Measurements from ENCODE around the gene UNC5CL.

UNC5CL gene, protein sequence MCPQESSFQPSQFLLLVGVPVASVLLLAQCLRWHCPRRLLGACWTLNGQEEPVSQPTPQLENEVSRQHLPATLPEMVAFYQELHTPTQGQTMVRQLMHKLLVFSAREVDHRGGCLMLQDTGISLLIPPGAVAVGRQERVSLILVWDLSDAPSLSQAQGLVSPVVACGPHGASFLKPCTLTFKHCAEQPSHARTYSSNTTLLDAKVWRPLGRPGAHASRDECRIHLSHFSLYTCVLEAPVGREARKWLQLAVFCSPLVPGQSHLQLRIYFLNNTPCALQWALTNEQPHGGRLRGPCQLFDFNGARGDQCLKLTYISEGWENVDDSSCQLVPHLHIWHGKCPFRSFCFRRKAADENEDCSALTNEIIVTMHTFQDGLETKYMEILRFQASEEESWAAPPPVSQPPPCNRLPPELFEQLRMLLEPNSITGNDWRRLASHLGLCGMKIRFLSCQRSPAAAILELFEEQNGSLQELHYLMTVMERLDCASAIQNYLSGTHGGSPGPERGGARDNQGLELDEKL

DNA sequence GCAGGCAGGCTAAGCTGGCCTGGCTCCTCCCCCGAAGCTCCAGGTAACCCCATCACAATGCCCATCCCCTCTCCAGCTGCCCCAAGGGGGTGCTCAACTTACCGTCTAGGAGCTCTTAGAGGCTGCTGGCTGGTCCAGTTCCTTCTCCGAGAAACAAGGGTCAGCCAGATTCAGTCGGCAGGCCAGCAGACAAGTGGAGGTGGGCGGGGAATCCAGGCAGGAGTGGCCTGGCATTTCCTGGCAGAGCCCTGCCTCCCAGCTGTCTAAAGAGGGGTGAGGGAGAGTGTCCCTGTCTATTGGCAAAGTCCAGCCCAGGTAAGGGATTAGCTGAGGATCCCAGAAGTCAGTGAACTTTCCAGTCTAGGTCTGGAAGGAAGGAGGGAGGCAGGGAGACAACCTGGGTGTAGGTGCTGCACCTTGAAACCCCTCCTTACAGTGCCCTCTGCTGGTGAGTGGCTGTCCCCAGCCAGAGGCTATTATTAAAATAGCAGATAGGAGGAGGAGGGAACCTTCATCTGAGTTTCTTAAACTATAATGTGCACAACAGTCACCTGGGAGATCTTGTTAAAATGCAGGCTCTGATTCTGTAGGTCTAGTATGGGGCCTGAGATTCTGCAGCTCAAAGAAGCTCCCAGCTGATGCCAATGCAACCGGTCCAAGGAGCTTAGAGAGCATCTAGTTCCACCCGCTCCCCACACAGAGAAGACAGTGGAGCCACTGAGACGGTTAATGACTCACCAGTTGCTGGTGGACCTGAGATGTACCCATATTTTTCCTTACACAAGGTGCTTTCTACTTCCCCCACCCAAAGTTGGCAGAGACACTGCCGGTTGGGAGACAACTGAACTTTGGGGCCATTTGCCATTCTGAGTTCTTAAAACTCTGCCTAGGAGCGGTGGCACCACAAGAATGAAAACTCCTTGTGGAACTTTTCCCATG lies at the start of gene UNC5CL:
Gene UNC5CL (minus strand): TSS at position 162 of the 939 bp plus-strand sequence. CDS start 4,147 bp downstream, outside the sequence.
- in situ Hi-C loops (cut with MboI; ENCODE audit: low sequenced_read_pairs): no loop called here

DNA sequence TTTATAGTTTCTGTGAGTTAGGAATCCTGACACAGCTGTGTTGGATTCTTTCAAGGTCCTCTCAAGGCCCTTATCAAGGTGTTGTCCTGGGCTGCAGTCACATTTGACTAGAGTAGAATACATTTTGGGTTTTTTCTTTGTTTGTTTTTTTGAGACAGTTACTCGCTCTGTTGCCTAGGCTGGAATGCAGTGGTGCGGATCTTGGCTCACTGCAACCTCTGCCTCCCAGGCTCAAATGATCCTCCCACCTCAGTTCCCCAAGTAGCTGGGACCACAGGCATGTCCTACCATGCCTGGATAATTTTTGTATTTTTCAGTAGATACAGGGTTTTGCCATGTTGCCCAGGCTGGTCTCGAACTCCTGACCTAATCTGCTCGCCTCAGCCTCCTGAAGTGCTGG lies 49.4 kb upstream of the UNC5CL start:
- in situ Hi-C loops (cut with MboI; ENCODE audit: low sequenced_read_pairs): no loop called here

DNA sequence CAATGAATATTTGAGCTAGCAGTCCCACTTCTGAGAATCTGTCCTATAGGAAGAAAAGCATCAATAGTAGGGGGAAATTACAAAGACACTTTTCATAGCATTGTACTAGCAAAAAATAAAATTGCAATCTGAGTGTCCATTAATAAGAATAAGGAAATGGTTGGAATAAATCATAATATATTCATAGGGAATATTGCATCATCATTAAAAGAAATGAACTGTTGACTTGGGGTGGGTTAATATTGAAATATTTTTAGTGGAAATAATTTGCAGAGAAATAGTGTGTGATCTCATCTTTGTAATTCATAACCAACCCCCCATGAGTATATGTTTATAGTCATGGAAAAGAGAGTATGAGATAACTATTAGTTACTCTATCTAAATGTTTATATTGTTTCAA lies 46.2 kb upstream of the UNC5CL start:
- in situ Hi-C loops (cut with MboI; ENCODE audit: low sequenced_read_pairs): no loop called here

DNA sequence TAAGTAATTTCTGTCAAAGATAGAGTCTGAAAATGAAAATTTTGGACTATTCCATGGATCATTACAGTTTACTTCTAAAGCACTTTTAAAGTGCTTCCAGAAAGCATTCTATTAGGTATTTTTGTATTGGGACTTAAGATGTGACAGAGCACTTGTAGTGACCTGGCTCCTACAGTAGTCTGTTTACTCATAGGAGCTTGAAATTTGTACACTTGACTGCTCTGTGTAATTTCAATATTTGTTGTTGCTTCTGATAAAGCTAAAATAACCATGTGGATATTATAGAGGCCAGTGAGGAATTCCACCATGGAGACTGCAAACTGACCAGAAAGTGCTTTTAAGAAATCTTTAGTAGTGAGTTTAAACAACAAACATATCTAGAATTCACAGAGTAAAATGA lies 44.1 kb upstream of the UNC5CL start:
- in situ Hi-C loops (cut with MboI; ENCODE audit: low sequenced_read_pairs): no loop called here

DNA sequence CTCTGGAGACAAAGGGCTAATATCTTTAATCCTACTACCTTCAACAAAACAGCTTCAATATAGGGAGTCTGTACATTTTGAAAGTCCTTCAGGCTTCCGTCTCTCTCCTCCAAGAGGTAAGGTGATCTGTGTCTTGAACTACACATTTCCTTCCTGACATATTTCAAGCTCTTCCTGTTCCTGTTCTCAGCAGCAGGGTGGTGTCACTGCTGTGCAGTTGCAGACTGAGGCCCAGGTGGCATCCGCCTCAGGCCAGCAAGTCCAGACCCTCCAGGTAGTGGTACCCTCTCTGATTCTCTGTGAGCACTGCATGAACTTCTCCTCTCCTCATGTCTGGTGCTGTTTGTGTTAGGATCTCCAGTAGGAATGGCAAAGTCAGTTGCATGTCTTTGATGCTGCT lies 41.6 kb upstream of the UNC5CL start:
- in situ Hi-C loops (cut with MboI; ENCODE audit: low sequenced_read_pairs): no loop called here

DNA sequence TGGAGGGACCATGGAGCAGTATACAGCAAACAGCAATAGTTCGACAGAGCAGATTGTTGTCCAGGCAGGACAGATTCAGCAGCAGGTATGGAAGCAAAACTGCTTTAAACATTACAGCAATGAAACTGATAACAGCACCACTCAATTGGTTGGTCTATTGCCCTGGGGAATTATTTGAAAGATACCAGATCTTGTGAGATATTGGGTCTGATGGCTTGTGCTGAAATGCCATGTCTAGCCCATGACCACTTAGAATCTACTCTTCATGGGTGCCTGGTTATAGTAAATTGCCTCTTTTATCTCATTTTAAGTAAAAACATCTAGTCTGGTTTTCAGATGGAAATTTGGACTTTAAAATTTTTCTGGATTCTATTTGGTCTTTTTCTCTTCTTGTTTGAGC lies 40.1 kb upstream of the UNC5CL start:
- in situ Hi-C loops (cut with MboI; ENCODE audit: low sequenced_read_pairs): loop anchor here (10.0 kb wide), 1 partner anchor 106 kb away; no protein-coding TSS in a partner anchor

DNA sequence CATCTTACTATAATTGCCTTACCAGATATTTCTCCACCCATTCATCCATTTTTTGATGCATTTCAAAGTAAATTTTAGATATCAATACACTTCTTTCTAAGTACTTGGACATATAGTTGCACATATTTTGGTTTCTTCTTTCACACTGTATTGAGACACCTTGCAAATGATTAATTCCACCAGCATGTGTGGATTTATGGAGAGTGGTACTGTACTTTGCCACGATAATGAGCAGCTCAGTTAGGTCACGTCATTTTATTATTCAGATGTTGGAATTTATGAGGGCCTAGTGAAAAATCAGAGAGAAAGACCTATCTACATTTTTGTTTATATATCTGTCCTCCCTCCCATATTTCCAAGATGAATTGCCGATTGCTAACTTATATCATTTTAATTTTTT lies 39.1 kb upstream of the UNC5CL start:
- in situ Hi-C loops (cut with MboI; ENCODE audit: low sequenced_read_pairs): loop anchor here (10.0 kb wide), 1 partner anchor 107 kb away; no protein-coding TSS in a partner anchor

DNA sequence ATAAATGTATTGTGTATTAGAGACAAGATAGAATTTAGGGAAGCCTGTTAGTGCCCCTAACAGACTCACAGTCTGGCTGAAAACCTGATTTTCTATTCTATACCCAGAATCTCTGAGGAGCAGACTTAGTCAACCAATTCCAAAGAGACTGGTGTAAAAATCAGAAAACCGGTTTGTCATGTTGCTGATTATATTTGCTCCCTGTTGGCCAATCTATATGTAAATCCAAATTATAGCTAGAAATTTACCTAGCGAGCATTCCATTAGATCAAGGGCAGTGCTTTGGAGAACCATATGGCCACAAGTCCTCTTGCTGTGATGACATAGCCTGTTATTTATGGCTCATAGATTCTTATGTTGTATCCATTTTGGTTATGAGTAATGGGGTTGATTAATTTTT lies 38.5 kb upstream of the UNC5CL start:
- in situ Hi-C loops (cut with MboI; ENCODE audit: low sequenced_read_pairs): loop anchor here (10.0 kb wide), 1 partner anchor 107 kb away; no protein-coding TSS in a partner anchor

DNA sequence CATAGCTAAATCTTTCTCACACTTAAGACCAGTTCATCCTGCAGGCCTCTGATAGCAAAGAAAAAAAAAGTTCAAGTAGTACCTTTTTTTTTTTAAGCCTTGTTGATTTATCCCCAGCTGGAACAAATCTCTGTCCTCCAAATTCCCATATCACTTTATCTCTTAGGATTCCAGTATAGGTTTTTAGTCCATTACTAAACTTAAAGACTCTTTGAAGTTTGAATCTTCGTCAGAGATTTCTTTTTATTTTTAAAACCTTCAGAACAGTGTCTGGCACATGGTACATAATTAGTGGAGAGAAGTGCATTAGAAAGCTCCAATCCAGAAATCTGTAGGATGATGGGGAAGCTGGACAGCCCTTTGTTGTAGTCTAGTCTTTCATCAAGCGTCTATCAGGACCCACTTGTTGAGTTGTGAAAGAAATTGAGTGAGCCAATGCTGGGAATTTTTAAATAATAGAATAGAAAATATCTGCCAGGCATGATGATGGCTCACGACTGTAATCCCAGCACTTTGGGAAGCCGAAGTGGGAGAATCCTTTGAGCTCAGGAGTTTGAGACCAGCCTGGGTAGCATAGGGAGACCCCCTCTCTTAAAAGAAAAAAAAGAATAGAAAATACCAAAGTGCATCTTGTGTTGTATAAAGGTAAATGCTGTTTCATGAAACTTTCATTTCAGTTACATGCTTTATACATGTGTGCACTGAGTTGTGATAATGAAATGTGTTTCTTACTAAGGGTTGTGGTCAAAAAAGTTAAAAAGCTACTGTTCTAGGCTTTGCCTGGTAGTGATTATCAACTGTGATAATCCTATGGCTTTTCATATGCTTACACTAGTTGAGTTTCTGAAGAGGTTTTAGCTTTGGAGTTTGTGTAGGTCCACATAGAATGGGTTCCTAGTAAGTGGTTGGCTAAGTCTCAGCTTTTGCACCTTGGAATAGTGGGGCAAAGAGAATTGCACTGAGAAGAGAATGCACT lies 36.9 kb upstream of the UNC5CL start:
- in situ Hi-C loops (cut with MboI; ENCODE audit: low sequenced_read_pairs): loop anchor here (10.0 kb wide), 1 partner anchor 109 kb away; no protein-coding TSS in a partner anchor

DNA sequence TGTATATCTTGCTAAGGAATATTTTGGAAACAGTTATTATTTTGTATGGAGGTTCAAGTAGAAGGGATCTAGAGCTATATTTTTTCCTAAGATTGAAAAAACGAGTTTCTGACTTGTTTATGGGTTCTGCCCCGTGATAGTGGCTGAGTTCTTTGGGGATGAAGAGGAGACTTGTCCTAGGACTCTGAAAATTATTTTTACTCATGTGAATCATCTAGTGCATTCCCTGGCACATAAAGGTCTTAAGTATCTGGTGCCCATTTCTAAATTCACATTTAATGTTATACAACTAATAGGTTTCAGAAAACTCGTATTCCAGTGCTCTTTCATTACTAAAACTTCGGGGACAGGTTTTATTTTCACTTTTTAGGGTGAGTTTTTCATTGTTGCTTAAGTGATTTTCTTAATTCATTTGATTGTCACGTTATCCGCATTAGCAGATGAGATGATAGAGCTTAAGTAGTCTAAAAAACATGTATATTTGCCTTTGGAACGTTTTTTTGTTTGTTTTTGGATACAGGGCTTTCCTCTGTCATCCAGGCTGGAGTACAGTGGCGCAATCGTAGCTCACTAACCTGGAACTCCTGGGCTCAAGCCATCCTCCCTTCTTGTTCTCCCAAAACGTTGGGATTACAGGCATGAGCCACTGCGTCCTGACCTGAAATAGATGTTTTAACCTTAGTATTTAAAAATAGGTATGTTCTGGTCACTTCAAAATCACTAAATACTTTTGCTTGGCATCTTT lies 35.8 kb upstream of the UNC5CL start:
- in situ Hi-C loops (cut with MboI; ENCODE audit: low sequenced_read_pairs): loop anchor here (10.0 kb wide), 1 partner anchor 110 kb away; no protein-coding TSS in a partner anchor

DNA sequence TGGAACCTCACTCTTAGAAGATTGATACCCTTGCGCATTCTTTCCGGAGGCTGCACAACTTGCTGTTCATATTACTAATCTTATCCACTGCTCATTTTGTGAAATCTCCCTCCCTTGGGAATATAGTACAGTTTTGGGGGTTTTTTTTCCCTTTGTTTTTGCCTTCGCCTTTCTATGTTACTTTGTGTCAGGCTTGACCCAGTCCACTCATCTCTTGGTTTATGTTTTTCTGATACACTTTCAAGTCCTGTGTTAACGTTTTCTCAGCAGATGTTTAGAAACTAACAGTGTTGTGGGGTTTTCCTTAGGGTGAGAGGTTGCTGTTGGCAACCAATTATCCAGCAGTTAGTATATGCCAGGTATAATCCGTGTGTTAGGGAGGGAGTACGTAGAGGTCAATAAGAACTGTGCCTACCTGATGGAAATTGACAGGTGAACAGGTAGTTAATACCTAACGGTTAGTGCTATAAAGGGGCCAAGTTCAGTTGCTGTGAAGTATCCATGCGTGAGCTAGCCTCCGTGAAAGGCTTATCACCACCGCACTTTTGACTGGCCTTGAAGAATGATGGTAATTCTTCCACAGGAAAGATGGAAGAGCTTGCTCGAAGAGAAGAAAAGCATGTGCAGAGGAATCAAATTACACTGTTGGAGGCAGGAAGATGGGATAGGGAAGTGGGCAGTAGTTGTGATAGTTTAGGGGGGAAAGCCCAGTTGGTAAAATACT lies 35.1 kb upstream of the UNC5CL start:
- in situ Hi-C loops (cut with MboI; ENCODE audit: low sequenced_read_pairs): loop anchor here (10.0 kb wide), 1 partner anchor 111 kb away; no protein-coding TSS in a partner anchor

DNA sequence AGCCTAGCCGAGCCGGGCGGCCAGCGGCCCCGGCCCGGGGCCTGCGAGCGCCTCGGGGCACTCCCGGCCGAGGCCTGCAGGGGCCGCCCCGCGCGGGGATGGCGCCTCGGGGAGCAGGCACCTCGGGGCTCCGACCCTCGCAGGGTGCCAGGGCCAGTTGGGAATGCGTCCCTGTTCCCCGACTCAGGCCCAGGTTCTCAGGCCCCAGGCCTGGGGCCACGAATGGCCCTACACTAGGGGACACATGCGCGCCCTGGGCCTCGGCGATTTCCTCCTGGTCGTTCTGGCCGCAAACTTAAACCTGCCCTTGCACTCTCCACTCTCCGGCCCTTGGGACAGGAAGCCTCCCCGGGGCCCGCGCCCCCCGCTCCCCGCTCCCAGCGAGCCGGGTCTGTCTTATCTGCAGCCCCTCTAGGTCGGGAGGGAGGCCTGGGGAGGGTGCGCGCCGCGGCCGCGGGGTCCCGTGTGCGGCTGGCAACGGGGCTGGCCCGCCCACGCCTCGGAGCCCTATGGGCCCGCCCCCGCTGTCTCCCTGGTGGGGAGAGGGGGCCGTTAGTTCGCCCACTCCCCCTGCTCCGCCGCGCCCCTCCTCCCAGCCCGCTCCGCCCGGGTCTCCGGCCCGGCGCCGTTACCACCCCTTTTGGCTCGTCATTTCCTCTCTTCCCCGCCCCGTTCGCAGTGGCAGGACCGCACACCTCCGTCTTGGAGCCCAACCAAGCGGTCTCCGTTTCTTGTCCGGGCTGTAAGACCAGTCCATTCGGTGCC lies 34.4 kb upstream of the UNC5CL start:
- in situ Hi-C loops (cut with MboI; ENCODE audit: low sequenced_read_pairs): loop anchor here (10.0 kb wide), 1 partner anchor 111 kb away; no protein-coding TSS in a partner anchor

DNA sequence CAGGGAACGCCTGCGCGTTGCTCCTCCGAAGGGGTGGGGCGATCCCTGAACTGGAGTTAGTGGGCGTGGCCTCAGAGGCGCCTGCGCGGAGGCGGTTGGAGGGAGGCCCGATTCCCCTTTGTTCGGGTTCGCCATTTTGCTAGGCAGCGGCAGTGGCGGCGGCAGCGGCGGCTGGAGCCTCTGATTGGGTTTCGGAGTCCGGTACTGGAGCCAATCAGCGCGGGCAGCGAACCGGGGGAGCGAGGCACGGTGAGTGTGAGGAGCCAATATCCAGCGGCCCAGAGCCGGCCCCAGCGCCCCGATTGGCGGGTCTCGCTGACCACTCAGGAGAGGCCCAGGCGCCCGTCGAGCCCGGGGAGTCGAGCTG lies 33.8 kb upstream of the UNC5CL start, which contains the start of gene NFYA:
Gene NFYA (plus strand): TSS at position 139 of the 367 bp plus-strand sequence. CDS start 6,116 bp downstream, outside the sequence.
- in situ Hi-C loops (cut with MboI; ENCODE audit: low sequenced_read_pairs): loop anchor here (10.0 kb wide), 1 partner anchor 112 kb away; no protein-coding TSS in a partner anchor

DNA sequence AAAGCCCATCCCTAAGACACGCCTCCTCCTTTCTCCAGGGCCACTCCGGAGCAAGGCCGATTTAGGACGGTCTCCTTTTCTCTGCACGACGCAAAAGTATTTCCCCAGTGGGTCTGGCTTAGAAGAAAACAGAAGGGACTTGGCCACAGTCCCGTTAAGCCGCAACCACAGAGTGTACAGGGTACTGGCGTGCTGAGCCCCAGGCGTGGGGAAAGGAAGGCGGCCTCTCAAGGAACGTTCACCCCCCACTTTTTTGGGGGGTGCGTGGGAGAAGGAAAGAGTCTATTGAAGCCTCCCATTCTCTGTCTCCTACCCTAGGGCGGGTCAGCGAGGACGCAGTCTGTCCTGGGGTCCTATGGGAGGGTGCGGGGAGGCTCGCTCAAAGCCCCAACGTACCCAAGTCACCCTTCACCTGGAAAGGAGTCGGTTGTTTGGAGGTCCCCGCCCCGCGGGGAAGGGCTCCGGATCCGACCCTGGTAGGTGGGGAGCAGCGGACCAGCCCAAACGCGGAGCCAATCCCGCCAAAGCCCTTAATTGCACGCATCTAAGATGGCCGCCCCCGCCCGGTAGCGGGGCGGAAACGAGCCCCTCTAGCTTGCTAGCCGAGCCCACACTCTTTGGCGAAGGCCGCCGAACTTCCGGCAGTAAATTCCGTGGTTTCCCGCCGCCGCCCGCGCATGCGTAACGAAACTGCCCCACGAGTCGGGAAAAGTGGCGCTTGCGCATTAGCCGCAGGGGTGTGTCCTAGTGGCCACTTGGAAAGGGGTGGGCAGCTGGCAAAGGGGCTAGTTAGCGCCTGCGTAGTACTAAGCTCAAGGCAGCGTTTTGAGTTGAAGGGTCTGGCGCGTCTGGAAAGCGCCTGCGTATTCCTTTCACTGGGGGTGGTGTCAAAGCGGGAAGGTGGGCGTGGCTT lies 33.2 kb upstream of the UNC5CL start, which contains the start of gene OARD1:
Gene OARD1 (minus strand): TSS at position 434 of the 913 bp plus-strand sequence. CDS start 722 bp downstream, outside the sequence.
- in situ Hi-C loops (cut with MboI; ENCODE audit: low sequenced_read_pairs): loop anchor here (10.0 kb wide), 1 partner anchor 113 kb away; no protein-coding TSS in a partner anchor

DNA sequence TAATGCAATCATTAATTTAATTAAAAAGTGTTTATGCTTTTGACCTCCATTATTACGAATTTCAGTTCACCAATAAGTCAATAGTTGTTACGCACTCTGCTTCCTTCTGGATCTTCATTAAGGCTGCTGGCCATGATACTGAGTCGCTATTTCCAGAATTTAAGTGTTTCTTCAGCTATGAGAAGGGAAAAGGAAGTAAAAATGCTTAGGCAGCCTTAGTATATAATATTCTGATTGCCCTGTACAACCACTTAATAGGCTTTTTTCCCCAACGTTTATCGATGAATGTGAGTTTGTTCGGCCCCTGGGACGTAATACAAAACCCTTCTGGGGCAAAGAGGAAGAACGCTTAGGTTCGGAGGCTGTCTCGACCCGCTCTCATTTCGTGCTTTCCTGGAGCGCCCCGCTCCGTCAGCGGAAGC lies 32.5 kb upstream of the UNC5CL start:
- in situ Hi-C loops (cut with MboI; ENCODE audit: low sequenced_read_pairs): loop anchor here (10.0 kb wide), 1 partner anchor 113 kb away; no protein-coding TSS in a partner anchor

DNA sequence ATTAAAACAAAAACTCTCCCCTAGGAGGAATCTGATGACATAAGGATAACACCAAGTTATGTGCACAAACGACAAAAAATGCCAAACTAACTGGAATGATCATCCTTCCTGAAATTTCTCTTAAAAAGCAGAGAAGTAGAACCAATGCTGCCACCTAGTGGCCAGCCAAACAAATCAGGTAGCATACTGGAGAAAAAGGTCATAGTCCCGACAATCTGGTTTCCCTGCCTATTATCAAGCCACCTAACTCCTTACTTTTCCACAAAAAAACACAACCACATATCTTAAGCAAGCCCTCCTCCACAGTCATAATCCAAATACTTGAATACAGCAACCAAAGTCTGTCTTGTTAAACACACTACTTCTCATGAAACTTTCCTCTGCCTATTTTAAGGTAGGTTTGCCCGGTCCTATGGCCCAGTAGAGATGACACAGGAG lies 27.9 kb upstream of the UNC5CL start:
- in situ Hi-C loops (cut with MboI; ENCODE audit: low sequenced_read_pairs): no loop called here

Data from HL-60/S4 (cell line).